OCI-LY1 (cell line): ENCODE results near the gene PRODH.
"Not testable (repeated sequence)": the region's sequence is repeated elsewhere in the genome, so short reads cannot be mapped to it uniquely, and the experiment has no call there.

ENCODE experiments used
- H2AFZ ChIP-seq: fragments of 200-600 bp; sonication (generic), shearing (Covaris generic); 2 replicates; pipeline ENCODE4 v1.6.0; 2014; ENCODE audit warnings: antibody characterized with exemption, mild to moderate bottlenecking, low read length
- H3F3A ChIP-seq: fragments of 200-600 bp; sonication (generic), shearing (Covaris generic); 2 replicates; pipeline ENCODE4 v1.6.0; 2014; ENCODE audit warnings: mild to moderate bottlenecking, antibody characterized with exemption, low read length, moderate library complexity; ENCODE audit not compliant: insufficient read depth
- H3K27ac ChIP-seq: fragments of 200-600 bp; sonication (generic); 2 replicates; pipeline ENCODE4 v1.5.1; 2014; ENCODE audit warnings: low read length, mixed run types, mild to moderate bottlenecking, low read depth; ENCODE audit not compliant: poor library complexity, severe bottlenecking
- H3K27me3 ChIP-seq: fragments of 200-600 bp; sonication (generic); 2 replicates; pipeline ENCODE4 v1.6.0; 2014; ENCODE audit warnings: antibody characterized with exemption, mild to moderate bottlenecking, low read length, moderate library complexity; ENCODE audit not compliant: insufficient read depth
- H3K36me3 ChIP-seq: fragments of 200-600 bp; sonication (generic); 2 replicates; pipeline ENCODE4 v1.6.1; 2014; ENCODE audit warnings: mild to moderate bottlenecking, antibody characterized with exemption, low read length, moderate library complexity, mixed read lengths; ENCODE audit not compliant: insufficient read depth
- H3K4me1 ChIP-seq: fragments of 200-600 bp; sonication (generic); 2 replicates; pipeline ENCODE4 v1.5.1; 2014; ENCODE audit warnings: mild to moderate bottlenecking, low read length, moderate library complexity; ENCODE audit not compliant: insufficient read depth, severe bottlenecking
- H3K4me2 ChIP-seq: fragments of 200-600 bp; sonication (generic), shearing (Covaris generic); 2 replicates; pipeline ENCODE4 v1.6.1; 2014; ENCODE audit warnings: low read length
- H3K4me3 ChIP-seq: fragments of 200-600 bp; sonication (generic); 2 replicates; pipeline ENCODE4 v1.5.1; 2014; ENCODE audit warnings: low read length, low read depth, mild to moderate bottlenecking, mixed read lengths; ENCODE audit not compliant: poor library complexity, severe bottlenecking
- H3K79me2 ChIP-seq: fragments of 200-600 bp; shearing (Covaris generic); 2 replicates; pipeline ENCODE4 v1.6.1; 2016; ENCODE audit warnings: mixed run types, low read length, mixed read lengths; ENCODE audit not compliant: insufficient read depth
- H3K9ac ChIP-seq: fragments of 200-600 bp; sonication (generic), shearing (Covaris generic); 2 replicates; pipeline ENCODE4 v1.6.1; 2014; ENCODE audit warnings: mild to moderate bottlenecking, low read length, mixed read lengths
- H3K9me2 ChIP-seq: fragments of 200-600 bp; sonication (generic), shearing (Covaris generic); 2 replicates; pipeline ENCODE4 v1.6.1; 2014; ENCODE audit warnings: low read depth, mild to moderate bottlenecking, low read length, mixed read lengths
- H3K9me3 ChIP-seq: fragments of 200-600 bp; shearing (Covaris generic); 2 replicates; pipeline ENCODE4 v1.6.1; 2014; ENCODE audit warnings: low read length, mixed read lengths
- H4K20me1 ChIP-seq: fragments of 200-600 bp; sonication (generic), shearing (Covaris generic); 2 replicates; pipeline ENCODE4 v1.6.0; 2016; ENCODE audit warnings: mild to moderate bottlenecking, low read length; ENCODE audit not compliant: insufficient read depth
- EZH2 ChIP-seq: fragments of 200-600 bp; sonication (generic), shearing (Covaris generic); IDR thresholded peaks from 2 replicates; pipeline ENCODE4 v1.8.0; 2017; ENCODE audit warnings: borderline replicate concordance, mixed run types, mild to moderate bottlenecking, antibody characterized with exemption, low read length, moderate library complexity, mixed read lengths
- TF ChIP-seq, protein P1 (sequence below): fragments of 200-600 bp; sonication (generic), shearing (Covaris generic); IDR thresholded peaks from 2 replicates; pipeline ENCODE4 v1.5.1; 2017; ENCODE audit warnings: mild to moderate bottlenecking, antibody characterized with exemption, low read length, moderate library complexity, mixed read lengths

PRODH gene

DNA sequence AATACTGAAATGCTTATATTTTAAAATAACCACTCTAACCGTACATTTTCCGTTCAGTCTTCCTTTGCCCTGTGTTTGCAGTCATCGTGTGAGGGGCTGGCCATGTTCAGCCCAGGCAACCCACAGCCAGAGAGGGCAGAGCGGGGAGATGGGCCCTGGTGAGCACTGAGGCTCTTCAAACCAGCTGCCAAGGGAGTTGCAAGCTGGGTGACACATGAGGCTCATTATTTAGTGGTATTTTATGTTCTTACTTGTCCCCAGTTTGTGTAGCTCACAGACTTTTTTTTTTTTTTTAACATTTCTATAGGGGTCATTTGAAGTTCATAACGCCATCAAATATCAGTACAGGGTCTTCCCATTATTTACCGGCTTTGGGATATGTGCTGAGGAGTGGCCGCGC, 48.0 kb downstream of the PRODH start:
- H3K9me3 ChIP-seq: no peaks in the 10 kb centered on the region

DNA sequence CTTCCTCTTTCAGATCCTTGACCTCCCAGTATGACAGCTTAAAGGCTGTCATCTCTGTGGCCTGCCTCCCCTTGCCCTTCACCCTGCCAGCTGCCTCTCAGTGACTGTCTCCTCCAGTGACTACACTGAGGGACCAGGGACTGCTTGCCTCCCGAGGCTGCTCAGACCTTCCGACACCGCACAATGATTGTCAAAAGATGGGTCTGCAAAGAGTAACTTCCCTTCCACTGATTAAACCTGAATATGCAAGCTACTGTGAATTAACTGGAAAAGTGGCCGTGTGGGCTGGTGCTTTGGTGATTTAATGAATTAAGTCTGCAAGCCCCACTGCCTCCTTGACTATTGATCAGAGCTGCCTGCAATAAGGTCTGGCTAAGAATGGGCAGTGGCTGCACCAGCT, 51.6 kb downstream of the PRODH start:
- H3K79me2 ChIP-seq, H3K9ac ChIP-seq, H3K9me3 ChIP-seq, H3K27ac ChIP-seq, H3K4me3 ChIP-seq, H3K9me2 ChIP-seq, H3K4me1 ChIP-seq, H3K36me3 ChIP-seq, H2AFZ ChIP-seq, H4K20me1 ChIP-seq, H3F3A ChIP-seq, H3K27me3 ChIP-seq, H3K4me2 ChIP-seq: not testable (repeated sequence)

More for the DNA sequence above, 48.0 kb downstream of the PRODH start:
- H3K9ac ChIP-seq: no peak overlapping the region
- H3K79me2 ChIP-seq: no peaks in the 10 kb centered on the region
- no peak overlapping the region for H3K27ac ChIP-seq
- H4K20me1 ChIP-seq: no peaks in the 10 kb centered on the region
- no peaks in the 10 kb centered on the region for H3F3A ChIP-seq
- H3K9me2 ChIP-seq: no peaks in the 10 kb centered on the region
- TF ChIP-seq, protein P1, sequence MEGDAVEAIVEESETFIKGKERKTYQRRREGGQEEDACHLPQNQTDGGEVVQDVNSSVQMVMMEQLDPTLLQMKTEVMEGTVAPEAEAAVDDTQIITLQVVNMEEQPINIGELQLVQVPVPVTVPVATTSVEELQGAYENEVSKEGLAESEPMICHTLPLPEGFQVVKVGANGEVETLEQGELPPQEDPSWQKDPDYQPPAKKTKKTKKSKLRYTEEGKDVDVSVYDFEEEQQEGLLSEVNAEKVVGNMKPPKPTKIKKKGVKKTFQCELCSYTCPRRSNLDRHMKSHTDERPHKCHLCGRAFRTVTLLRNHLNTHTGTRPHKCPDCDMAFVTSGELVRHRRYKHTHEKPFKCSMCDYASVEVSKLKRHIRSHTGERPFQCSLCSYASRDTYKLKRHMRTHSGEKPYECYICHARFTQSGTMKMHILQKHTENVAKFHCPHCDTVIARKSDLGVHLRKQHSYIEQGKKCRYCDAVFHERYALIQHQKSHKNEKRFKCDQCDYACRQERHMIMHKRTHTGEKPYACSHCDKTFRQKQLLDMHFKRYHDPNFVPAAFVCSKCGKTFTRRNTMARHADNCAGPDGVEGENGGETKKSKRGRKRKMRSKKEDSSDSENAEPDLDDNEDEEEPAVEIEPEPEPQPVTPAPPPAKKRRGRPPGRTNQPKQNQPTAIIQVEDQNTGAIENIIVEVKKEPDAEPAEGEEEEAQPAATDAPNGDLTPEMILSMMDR: no peak
- no peak for TF ChIP-seq EZH2
- no peaks in the 10 kb centered on the region for H3K27me3 ChIP-seq
- H2AFZ ChIP-seq: no peak overlapping the region
- H3K36me3 ChIP-seq: no peaks in the 10 kb centered on the region
- no peak overlapping the region for H3K4me3 ChIP-seq
- no peak overlapping the region for H3K4me2 ChIP-seq
- H3K4me1 ChIP-seq: no peaks in the 10 kb centered on the region

DNA sequence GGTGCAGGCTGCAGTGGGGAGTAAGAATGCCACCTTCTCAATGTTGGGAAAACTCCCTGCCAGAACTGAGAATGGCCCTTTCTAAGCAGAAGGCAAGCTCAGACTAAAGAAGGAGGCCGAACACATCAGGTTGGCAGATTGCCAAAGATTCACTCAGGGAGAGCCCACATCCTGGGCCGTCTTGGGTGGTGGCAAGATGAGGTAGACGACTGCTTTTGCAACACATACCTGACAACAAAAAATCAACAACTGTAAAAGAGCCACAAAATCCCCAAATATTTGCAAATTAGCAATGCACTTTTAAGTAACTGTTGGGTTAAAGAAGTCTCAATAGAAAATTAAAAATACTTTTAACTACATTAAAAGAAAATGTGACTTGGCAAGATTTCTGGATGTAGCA, 54.8 kb downstream of the PRODH start:
- not testable (repeated sequence) for H4K20me1 ChIP-seq, H3K9me2 ChIP-seq, H3K4me3 ChIP-seq, H3K9me3 ChIP-seq, H3K4me2 ChIP-seq, H3K9ac ChIP-seq, H3K4me1 ChIP-seq, H2AFZ ChIP-seq, H3F3A ChIP-seq, H3K36me3 ChIP-seq, H3K27me3 ChIP-seq, H3K27ac ChIP-seq, H3K79me2 ChIP-seq
